ENCODE data around the gene DYNAP.

DYNAP gene

GRCh38 chr18:54590945-54591344 lies at the start of gene DYNAP:
Gene DYNAP, plus strand, starts transcription at chr18:54591245. Its CDS starts 38 bp downstream, at chr18:54591283.
- Histone ChIP-seq H3K27me3 (ENCODE audit: control insufficient read depth in 5 of 5, insufficient read depth in 4 of 5, low read length in 5 of 5) (no peaks in the 10 kb centered on the region), H3K9me3 (ENCODE audit: control insufficient read depth in 5 of 5, low read length in 5 of 5) (no peaks in the 10 kb centered on the region), H3K27ac (ENCODE audit: low read depth, low read length) (no peak within 1 kb of the TSS), H3K9ac (ENCODE audit: low read length in 5 of 5) (no peak within 1 kb of the TSS), H3K4me3 (ENCODE audit: low read depth in 1 of 5, low read length in 5 of 5) (no peak within 1 kb of the TSS), H3K36me3 (ENCODE audit: control insufficient read depth in 5 of 5, insufficient read depth in 5 of 5, low read length in 5 of 5) (no peaks in the 10 kb centered on the region), H3K4me1 (ENCODE audit: control insufficient read depth in 5 of 5, insufficient read depth in 5 of 5, low read length in 5 of 5) (no peaks in the 10 kb centered on the region)

DNA sequence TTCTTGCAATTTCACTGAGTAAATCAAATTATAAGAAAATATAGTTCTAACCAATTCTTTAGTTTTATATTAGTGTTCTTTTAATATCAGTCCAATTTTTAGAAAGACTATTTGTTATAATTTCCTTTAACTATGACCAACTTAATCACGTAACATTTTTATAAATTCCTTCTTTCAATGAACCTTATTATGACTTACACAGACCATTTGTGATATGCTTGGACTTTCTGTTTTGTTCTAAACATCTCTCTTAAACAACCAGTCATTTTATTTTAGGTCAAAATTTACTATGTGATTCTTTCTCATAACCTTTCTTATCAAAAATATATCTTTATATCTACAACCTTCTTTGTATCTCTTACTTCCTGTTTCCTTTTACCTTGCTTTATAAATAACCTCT lies 39.5 kb upstream of the DYNAP start:
- Histone ChIP-seq H3K4me3 (ENCODE audit: low read depth in 1 of 5, low read length in 5 of 5) (no peak overlapping the region), H3K27me3 (ENCODE audit: control insufficient read depth in 5 of 5, insufficient read depth in 4 of 5, low read length in 5 of 5) (no peaks in the 10 kb centered on the region), H3K9ac (ENCODE audit: low read length in 5 of 5) (no peak overlapping the region)

DNA sequence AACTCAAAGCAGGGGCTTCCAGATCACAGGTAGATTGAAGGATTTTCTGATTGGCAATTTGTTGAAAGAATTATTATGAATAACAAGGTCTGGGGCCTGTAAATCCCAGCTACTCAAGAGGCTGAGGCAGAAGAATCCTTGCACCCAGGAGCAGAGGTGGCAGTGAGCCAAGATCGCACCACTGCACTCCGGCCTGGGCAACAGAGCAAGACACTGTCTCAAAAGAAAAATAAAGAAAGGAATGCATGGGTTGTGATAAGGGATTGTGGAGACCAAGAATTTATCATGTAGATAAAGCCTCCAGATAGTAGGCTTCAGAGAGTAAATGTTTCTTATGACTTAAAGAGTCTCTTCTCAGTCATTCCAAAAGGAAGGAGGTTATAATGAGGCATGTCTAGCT lies 35.8 kb upstream of the DYNAP start:
- H3K9ac ChIP-seq (ENCODE audit: low read length in 5 of 5), result no peak overlapping the region
- H3K4me1 ChIP-seq (ENCODE audit: control insufficient read depth in 5 of 5, insufficient read depth in 5 of 5, low read length in 5 of 5), result no peaks in the 10 kb centered on the region
- no peaks in the 10 kb centered on the region for H3K36me3 ChIP-seq (ENCODE audit: control insufficient read depth in 5 of 5, insufficient read depth in 5 of 5, low read length in 5 of 5)
- no peaks in the 10 kb centered on the region for H3K27me3 ChIP-seq (ENCODE audit: control insufficient read depth in 5 of 5, insufficient read depth in 4 of 5, low read length in 5 of 5)
- no peak overlapping the region for H3K27ac ChIP-seq (ENCODE audit: low read depth, low read length)
- H3K4me3 ChIP-seq (ENCODE audit: low read depth in 1 of 5, low read length in 5 of 5), result no peak overlapping the region
- H3K9me3 ChIP-seq (ENCODE audit: control insufficient read depth in 5 of 5, low read length in 5 of 5), result peaks cover 0 to 2% (median 0%) of the 10 kb centered on the region in 5 donors

More for the DNA sequence above, 39.5 kb upstream of the DYNAP start:
- Histone ChIP-seq H3K27ac (ENCODE audit: low read depth, low read length) (no peak overlapping the region), H3K9me3 (ENCODE audit: control insufficient read depth in 5 of 5, low read length in 5 of 5) (peaks cover 0 to 2% (median 0%) of the 10 kb centered on the region in 5 donors), H3K36me3 (ENCODE audit: control insufficient read depth in 5 of 5, insufficient read depth in 5 of 5, low read length in 5 of 5) (no peaks in the 10 kb centered on the region), H3K4me1 (ENCODE audit: control insufficient read depth in 5 of 5, insufficient read depth in 5 of 5, low read length in 5 of 5) (no peaks in the 10 kb centered on the region)

DNA sequence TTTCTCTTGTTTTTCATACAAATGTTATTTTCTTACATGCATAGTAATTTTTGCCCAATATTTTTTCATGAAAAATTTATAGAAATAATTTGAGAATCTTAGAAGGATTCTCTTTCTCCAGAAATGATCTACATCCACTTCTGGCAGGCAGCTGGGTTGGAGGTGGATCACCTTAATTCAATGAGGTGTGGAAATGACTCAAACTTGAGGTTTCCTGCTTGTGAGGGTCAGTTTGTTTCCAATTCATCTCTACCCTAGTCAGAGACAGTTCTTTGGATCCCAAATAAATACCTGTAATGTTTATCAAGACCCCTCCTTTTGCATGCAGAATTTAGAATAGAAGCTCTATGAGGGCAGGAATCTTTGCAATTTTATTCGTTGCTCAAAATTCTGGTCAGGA lies 35.0 kb upstream of the DYNAP start:
- H3K27me3 ChIP-seq (ENCODE audit: control insufficient read depth in 5 of 5, insufficient read depth in 4 of 5, low read length in 5 of 5), result no peaks in the 10 kb centered on the region
- H3K27ac ChIP-seq (ENCODE audit: low read depth, low read length), result no peak overlapping the region
- no peaks in the 10 kb centered on the region for H3K36me3 ChIP-seq (ENCODE audit: control insufficient read depth in 5 of 5, insufficient read depth in 5 of 5, low read length in 5 of 5)
- no peak overlapping the region for H3K4me3 ChIP-seq (ENCODE audit: low read depth in 1 of 5, low read length in 5 of 5)
- peaks cover 0 to 2% (median 0%) of the 10 kb centered on the region in 5 donors for H3K9me3 ChIP-seq (ENCODE audit: control insufficient read depth in 5 of 5, low read length in 5 of 5)
- H3K4me1 ChIP-seq (ENCODE audit: control insufficient read depth in 5 of 5, insufficient read depth in 5 of 5, low read length in 5 of 5), result no peaks in the 10 kb centered on the region
- H3K9ac ChIP-seq (ENCODE audit: low read length in 5 of 5), result no peak overlapping the region

GRCh38 chr18:54557958-54558357 lies 33.1 kb upstream of the DYNAP start:
- Histone ChIP-seq H3K9me3 (ENCODE audit: control insufficient read depth in 5 of 5, low read length in 5 of 5) (peaks cover 0 to under 1% (median 0%) of the 10 kb centered on the region in 5 donors), H3K36me3 (ENCODE audit: control insufficient read depth in 5 of 5, insufficient read depth in 5 of 5, low read length in 5 of 5) (no peaks in the 10 kb centered on the region), H3K9ac (ENCODE audit: low read length in 5 of 5) (no peak overlapping the region), H3K4me1 (ENCODE audit: control insufficient read depth in 5 of 5, insufficient read depth in 5 of 5, low read length in 5 of 5) (no peaks in the 10 kb centered on the region), H3K4me3 (ENCODE audit: low read depth in 1 of 5, low read length in 5 of 5) (no peak overlapping the region), H3K27me3 (ENCODE audit: control insufficient read depth in 5 of 5, insufficient read depth in 4 of 5, low read length in 5 of 5) (no peaks in the 10 kb centered on the region), H3K27ac (ENCODE audit: low read depth, low read length) (no peak overlapping the region)

DNA sequence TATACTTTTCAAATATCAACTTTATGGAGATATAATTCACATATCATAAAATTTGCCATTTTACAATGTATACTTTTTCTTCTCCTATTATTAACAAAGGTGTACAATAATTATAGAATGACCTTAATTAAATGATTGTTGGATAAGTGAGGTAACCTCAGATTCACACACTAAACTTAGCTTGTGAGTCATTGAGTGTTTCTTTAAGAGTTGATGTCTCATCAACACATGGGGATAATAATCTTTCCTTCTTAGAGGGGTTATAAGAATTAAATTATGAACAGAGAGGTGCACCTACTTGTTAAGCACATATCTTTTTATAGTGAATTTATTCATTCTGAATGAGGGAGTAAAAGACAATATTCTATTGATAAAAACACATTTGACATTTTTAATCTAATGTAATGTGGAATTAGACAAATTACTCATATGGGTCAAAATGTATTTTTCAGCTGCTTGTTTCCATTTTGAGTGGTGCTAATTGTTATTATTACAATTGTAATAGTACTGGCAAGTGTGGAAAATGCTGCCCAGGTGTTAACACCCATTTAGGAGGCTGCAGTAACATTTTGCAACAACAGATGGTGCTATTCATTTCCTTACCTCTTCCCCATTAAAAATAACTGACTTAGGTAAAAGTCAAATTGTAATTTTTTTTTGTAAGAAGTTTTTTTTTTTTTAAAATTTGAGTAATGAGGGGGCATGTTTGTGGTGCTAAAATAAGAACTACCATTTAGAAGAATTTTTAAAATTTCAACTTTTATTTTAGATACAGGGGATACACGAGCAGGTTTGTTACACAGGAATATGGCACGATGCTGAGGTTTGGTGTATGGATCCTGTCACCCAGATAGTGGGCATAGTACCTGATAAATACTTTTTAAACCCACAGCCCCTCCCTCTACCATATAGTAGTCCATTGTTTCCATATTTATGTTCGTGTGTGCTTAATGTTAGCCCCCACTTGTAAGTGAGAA lies 32.1 kb upstream of the DYNAP start:
- Histone ChIP-seq H3K27me3 (ENCODE audit: control insufficient read depth in 5 of 5, insufficient read depth in 4 of 5, low read length in 5 of 5) (no peaks in the 10 kb centered on the region), H3K9ac (ENCODE audit: low read length in 5 of 5) (no peak overlapping the region), H3K9me3 (ENCODE audit: control insufficient read depth in 5 of 5, low read length in 5 of 5) (no peaks in the 10 kb centered on the region), H3K27ac (ENCODE audit: low read depth, low read length) (no peak overlapping the region), H3K36me3 (ENCODE audit: control insufficient read depth in 5 of 5, insufficient read depth in 5 of 5, low read length in 5 of 5) (no peaks in the 10 kb centered on the region), H3K4me3 (ENCODE audit: low read depth in 1 of 5, low read length in 5 of 5) (no peak overlapping the region), H3K4me1 (ENCODE audit: control insufficient read depth in 5 of 5, insufficient read depth in 5 of 5, low read length in 5 of 5) (no peaks in the 10 kb centered on the region)

GRCh38 chr18:54561706-54562267 lies 29.3 kb upstream of the DYNAP start:
- Histone ChIP-seq H3K4me3 (ENCODE audit: low read depth in 1 of 5, low read length in 5 of 5) (no peak overlapping the region), H3K36me3 (ENCODE audit: control insufficient read depth in 5 of 5, insufficient read depth in 5 of 5, low read length in 5 of 5) (no peaks in the 10 kb centered on the region), H3K4me1 (ENCODE audit: control insufficient read depth in 5 of 5, insufficient read depth in 5 of 5, low read length in 5 of 5) (no peaks in the 10 kb centered on the region), H3K9me3 (ENCODE audit: control insufficient read depth in 5 of 5, low read length in 5 of 5) (no peaks in the 10 kb centered on the region), H3K27me3 (ENCODE audit: control insufficient read depth in 5 of 5, insufficient read depth in 4 of 5, low read length in 5 of 5) (no peaks in the 10 kb centered on the region), H3K27ac (ENCODE audit: low read depth, low read length) (no peak overlapping the region), H3K9ac (ENCODE audit: low read length in 5 of 5) (no peak overlapping the region)

GRCh38 chr18:54580202-54580729 lies 10.8 kb upstream of the DYNAP start:
- Histone ChIP-seq H3K4me1 (ENCODE audit: control insufficient read depth in 5 of 5, insufficient read depth in 5 of 5, low read length in 5 of 5) (no peaks in the 10 kb centered on the region), H3K27ac (ENCODE audit: low read depth, low read length) (no peak overlapping the region), H3K9me3 (ENCODE audit: control insufficient read depth in 5 of 5, low read length in 5 of 5) (no peaks in the 10 kb centered on the region), H3K9ac (ENCODE audit: low read length in 5 of 5) (no peak overlapping the region), H3K27me3 (ENCODE audit: control insufficient read depth in 5 of 5, insufficient read depth in 4 of 5, low read length in 5 of 5) (no peaks in the 10 kb centered on the region), H3K36me3 (ENCODE audit: control insufficient read depth in 5 of 5, insufficient read depth in 5 of 5, low read length in 5 of 5) (no peaks in the 10 kb centered on the region), H3K4me3 (ENCODE audit: low read depth in 1 of 5, low read length in 5 of 5) (no peak overlapping the region)

- Histone ChIP-seq H3K9ac (ENCODE audit: low read length in 5 of 5) (no peak overlapping the region), H3K9me3 (ENCODE audit: control insufficient read depth in 5 of 5, low read length in 5 of 5) (no peaks in the 10 kb centered on the region), H3K27me3 (ENCODE audit: control insufficient read depth in 5 of 5, insufficient read depth in 4 of 5, low read length in 5 of 5) (no peaks in the 10 kb centered on the region), H3K4me3 (ENCODE audit: low read depth in 1 of 5, low read length in 5 of 5) (no peak overlapping the region), H3K27ac (ENCODE audit: low read depth, low read length) (no peak overlapping the region), H3K4me1 (ENCODE audit: control insufficient read depth in 5 of 5, insufficient read depth in 5 of 5, low read length in 5 of 5) (no peaks in the 10 kb centered on the region), H3K36me3 (ENCODE audit: control insufficient read depth in 5 of 5, insufficient read depth in 5 of 5, low read length in 5 of 5) (no peaks in the 10 kb centered on the region)
Measured at GRCh38 chr18:54584065-54584464, 7.0 kb upstream of the DYNAP start.

DNA sequence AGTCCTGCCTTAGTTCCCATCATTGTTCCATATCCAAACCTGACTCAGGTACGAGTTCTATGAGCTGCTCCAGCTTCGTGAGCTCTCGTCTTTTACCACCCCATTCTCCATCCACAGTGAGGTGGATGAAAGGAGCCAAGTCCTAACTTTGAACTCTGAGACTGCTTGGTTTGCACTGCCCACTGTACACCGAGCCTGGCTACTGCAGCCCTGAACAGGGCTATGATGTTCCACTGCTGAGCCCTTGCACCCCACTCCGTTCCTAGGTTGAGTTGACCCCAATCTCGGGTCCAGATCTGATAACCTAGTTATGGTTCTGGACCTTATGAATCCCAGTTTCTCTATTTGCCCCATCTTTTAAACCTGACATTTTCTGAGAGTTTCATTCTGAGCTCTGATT lies 5.3 kb upstream of the DYNAP start:
- no peak overlapping the region for H3K27ac ChIP-seq (ENCODE audit: low read depth, low read length)
- H3K4me3 ChIP-seq (ENCODE audit: low read depth in 1 of 5, low read length in 5 of 5), result no peak overlapping the region
- H3K4me1 ChIP-seq (ENCODE audit: control insufficient read depth in 5 of 5, insufficient read depth in 5 of 5, low read length in 5 of 5), result no peaks in the 10 kb centered on the region

More for the DNA sequence above, 5.3 kb upstream of the DYNAP start:
- Histone ChIP-seq H3K36me3 (ENCODE audit: control insufficient read depth in 5 of 5, insufficient read depth in 5 of 5, low read length in 5 of 5) (no peaks in the 10 kb centered on the region), H3K9me3 (ENCODE audit: control insufficient read depth in 5 of 5, low read length in 5 of 5) (no peaks in the 10 kb centered on the region), H3K27me3 (ENCODE audit: control insufficient read depth in 5 of 5, insufficient read depth in 4 of 5, low read length in 5 of 5) (no peaks in the 10 kb centered on the region), H3K9ac (ENCODE audit: low read length in 5 of 5) (no peak overlapping the region)
